Astrocyte of the cerebellum (primary cell): Measurements from ENCODE around the gene CTNNA3.

Experiments
- DNase-seq: peaks from one replicate; pipeline ENCODE4 v3.0.0-alpha.2; 2011; ENCODE audit warnings: low read depth
- H3K4me3 ChIP-seq: 2 replicates; pipeline ENCODE4 v1.5.1; 2011; ENCODE audit warnings: mild to moderate bottlenecking, low read depth, low read length, moderate library complexity
- in situ Hi-C: cut with HindIII; loops from 2 replicates; pipeline ENCODE4 v1.10.0; 2017; ENCODE audit warnings: low sequenced_read_pairs
- TF ChIP-seq, protein P1 (sequence below): IDR thresholded peaks from 2 replicates; pipeline ENCODE4 v1.5.1; 2012; ENCODE audit warnings: low read length, low read depth, moderate library complexity, mild to moderate bottlenecking; ENCODE audit errors: missing control alignments

Gene CTNNA3

DNA sequence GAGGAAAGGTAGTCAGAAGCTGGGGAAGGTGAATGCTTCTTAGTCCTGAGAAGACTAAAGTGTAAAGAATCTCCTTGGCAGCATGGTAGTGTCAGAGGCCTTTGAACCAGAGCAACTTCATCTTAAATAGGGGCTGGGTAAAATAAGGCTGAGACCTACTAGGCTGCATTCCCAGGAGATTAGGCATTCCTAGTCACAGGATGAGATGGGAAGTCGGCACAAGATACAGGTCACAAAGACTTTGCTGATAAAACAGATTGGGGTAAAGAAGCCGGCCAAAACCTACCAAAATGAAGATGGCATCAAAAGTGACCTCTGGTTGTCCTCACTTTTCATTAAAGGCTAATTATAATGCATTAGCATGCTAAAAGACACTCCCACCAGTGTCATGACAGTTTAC, 418.6 kb downstream of the CTNNA3 start:
- DNase-seq = no peak
- H3K4me3 ChIP-seq = no peak overlapping the region
- TF ChIP-seq, protein P1, sequence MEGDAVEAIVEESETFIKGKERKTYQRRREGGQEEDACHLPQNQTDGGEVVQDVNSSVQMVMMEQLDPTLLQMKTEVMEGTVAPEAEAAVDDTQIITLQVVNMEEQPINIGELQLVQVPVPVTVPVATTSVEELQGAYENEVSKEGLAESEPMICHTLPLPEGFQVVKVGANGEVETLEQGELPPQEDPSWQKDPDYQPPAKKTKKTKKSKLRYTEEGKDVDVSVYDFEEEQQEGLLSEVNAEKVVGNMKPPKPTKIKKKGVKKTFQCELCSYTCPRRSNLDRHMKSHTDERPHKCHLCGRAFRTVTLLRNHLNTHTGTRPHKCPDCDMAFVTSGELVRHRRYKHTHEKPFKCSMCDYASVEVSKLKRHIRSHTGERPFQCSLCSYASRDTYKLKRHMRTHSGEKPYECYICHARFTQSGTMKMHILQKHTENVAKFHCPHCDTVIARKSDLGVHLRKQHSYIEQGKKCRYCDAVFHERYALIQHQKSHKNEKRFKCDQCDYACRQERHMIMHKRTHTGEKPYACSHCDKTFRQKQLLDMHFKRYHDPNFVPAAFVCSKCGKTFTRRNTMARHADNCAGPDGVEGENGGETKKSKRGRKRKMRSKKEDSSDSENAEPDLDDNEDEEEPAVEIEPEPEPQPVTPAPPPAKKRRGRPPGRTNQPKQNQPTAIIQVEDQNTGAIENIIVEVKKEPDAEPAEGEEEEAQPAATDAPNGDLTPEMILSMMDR = no peak
- in situ Hi-C loops = no loop called here

DNA sequence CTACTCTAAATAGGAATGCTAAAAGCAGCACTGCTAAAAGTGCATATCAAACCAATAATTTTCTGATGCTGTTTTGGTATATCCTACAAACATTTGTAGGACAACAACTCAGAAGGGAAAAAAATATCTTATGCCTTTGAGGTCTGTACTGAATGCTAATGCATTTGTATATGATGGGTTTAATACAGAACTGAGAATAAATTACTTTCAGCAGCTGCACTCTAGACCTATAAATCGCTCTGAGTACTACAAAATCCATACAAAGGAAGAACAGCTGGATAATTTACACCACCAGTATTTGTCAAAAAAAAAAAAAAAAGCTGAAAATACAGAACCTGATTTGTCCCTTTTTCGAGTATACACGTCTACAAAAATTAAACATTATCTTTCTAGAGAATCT, 426.2 kb downstream of the CTNNA3 start:
- no peak for DNase-seq
- TF ChIP-seq, protein P1 = no peak
- H3K4me3 ChIP-seq = no peak overlapping the region
- in situ Hi-C loops = no loop called here

DNA sequence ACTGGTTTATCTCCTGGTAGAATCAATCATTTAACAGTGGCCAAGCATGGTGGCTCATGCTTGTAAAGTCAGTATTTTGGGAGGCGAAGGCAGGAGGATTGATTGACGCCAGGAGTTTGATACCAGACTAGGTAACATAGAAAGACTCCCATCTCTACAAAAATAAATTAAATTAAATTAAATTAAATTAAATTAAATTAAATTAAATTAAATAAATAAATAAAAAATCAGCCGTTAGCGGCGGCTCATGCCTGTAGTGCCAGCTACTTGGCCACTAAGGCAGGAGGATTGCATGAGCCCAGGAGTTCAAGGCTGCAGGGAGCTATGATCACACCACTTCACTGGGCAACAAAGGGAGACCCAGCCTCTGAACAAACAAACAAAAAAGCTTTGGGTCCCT, 427.8 kb downstream of the CTNNA3 start:
- TF ChIP-seq, protein P1 = no peak

DNA sequence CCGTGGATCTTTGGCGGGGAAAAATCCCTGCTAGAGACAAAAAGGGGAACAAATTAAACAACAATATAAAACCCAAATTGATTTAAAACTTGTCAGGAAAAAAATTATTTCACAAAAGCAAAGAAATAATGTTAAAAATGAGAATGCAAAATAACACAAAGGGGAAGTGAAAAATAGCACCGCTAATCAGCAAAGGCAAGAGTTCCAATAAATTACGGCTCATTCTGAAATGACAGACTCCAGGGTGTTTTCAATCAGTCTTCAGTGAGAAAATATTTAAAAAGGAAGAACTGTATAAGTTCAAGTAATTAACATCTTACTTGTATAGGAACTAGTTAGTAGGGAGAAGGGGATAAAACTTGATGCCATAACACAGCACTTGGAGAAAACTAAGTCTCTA, 433.3 kb downstream of the CTNNA3 start:
- in situ Hi-C loops = no loop called here
- DNase-seq = no peak
- TF ChIP-seq, protein P1 = no peak
- H3K4me3 ChIP-seq = no peak overlapping the region

More for the DNA sequence above, 427.8 kb downstream of the CTNNA3 start:
- in situ Hi-C loops = no loop called here
- DNase-seq = no peak
- H3K4me3 ChIP-seq = no peak overlapping the region

DNA sequence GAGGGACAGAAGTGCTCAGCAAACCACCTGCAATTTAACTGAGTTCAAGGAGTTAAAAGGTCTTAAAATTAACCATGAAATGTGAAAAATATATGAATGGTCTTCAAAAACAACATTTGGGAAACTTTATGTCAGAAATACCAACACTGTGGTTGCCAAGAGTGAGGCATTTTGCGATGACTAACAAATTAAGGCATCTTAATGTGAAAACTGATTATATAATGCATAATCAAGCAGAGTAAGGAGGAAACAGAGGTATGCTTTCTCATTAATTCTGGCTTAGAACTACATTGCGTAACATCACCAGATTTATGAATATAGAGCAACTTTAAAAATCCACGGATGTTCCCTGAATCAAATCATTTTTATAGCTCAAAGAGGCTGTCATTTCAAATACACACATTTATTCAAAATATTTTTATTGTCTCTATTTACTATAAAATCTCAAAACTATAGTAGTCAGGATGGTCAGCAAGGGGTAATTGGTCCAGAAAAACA, 434.6 kb downstream of the CTNNA3 start:
- TF ChIP-seq, protein P1 = no peak
- peak; percentile 12 for DNase-seq
- no peak overlapping the region for H3K4me3 ChIP-seq
- in situ Hi-C loops = no loop called here

DNA sequence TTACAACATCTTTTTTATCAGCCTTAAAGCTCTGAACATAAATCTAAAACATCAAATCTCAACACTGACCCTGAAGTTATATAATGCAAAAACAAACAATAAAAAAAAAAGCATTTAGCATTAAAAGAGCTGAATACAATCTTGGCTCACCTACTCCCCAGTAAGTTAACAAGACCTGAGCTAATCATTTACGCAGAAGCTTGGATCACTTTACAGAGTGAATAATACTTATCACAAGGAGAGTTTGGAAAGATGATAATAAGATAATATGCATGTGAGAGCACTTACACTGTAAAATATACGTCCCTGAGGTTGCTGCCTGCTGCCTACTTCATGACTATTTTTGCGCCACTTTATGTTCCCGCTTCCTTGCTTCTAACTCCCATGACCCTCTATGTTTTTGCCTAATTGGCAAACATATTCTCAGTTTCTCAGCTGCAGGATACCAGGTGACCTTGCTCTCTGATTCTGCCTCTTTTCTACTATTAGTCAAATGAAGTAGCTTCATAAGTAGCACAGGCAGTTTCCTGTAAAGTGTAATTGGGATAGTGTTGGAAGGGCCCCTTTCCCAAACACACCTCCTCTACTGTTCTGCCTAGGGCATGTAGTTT, 436.6 kb downstream of the CTNNA3 start:
- TF ChIP-seq, protein P1 = no peak
- in situ Hi-C loops = loop anchor here (5.0 kb wide), 1 partner anchor 73 kb away; no protein-coding TSS in a partner anchor
- no peak overlapping the region for H3K4me3 ChIP-seq
- DNase-seq = no peak
